Gastrocnemius medialis (tissue), 4 donors: Measurements from ENCODE around the gene TAF1C.

Experiments used
- CTCF ChIP-seq, 5 experiments: fragments of 450-650 bp in 3 of 5; fragments of 200-600 bp in 2 of 5; sonication (generic) in 2 of 5; IDR thresholded peaks in 4 of 5; conservative IDR thresholded peaks in 1 of 5; 1 replicate in 4 of 5; 2 replicates in 1 of 5; pipeline ENCODE4 v1.5.1; 2016 to 2019; ENCODE audit warnings: antibody characterized with exemption in 5 of 5, mild to moderate bottlenecking in 3 of 5, moderate library complexity in 3 of 5
- POLR2A ChIP-seq, 2 donors: fragments of 450-650 bp; IDR thresholded peaks; one replicate each; pipeline ENCODE4 v1.6.1; 2017; ENCODE audit warnings: antibody characterized with exemption in 2 of 2, mild to moderate bottlenecking in 2 of 2, moderate library complexity in 2 of 2

DNA sequence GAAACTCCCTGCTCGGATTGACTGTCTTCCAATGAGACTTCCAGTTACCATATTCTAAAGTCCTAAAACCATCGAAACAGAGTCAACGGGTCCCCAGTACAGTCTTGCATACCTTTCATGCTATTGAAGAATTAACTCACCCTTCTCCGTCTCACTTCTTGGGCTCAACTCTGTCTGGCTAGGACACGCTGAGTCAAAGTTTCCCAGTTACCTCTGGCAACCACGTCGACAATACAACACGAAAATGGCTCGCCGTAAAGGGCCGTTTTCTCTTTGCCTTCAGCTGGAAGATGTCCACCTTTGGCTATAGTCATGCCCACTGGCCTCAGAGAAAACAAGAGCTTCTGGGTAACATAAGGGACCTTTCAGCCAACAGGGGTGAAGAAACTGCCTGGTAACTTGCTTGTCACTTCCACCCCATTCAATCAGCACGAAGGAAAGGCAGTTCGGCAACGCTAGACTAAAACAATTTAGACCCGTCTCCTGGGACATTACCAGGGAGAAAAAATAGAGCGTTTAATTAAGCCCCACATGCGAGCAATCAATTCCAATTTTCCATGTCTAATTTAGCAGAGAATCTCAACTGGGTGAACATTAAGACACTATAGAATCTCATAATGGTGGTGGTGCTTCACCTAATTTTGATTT is 31.4 kb upstream of the TAF1C start:
- no peak for TF ChIP-seq POLR2A (IDR thresholded peaks at IDR 0.05)
- no peak for TF ChIP-seq CTCF (IDR thresholded peaks at IDR 0.05 in 4 of 5, conservative IDR thresholded peaks at IDR 0.05 in 1 of 5)
